OCI-LY1 (cell line): Measurements from ENCODE around the gene MCTP2.

Experiments used
- H2AFZ ChIP-seq: fragments of 200-600 bp; sonication (generic), shearing (Covaris generic); 2 replicates; pipeline ENCODE4 v1.6.0; 2014; ENCODE audit warnings: antibody characterized with exemption, mild to moderate bottlenecking, low read length
- H3F3A ChIP-seq: fragments of 200-600 bp; sonication (generic), shearing (Covaris generic); 2 replicates; pipeline ENCODE4 v1.6.0; 2014; ENCODE audit warnings: mild to moderate bottlenecking, antibody characterized with exemption, low read length, moderate library complexity; ENCODE audit not compliant: insufficient read depth
- H3K27ac ChIP-seq: fragments of 200-600 bp; sonication (generic); 2 replicates; pipeline ENCODE4 v1.5.1; 2014; ENCODE audit warnings: low read length, mixed run types, mild to moderate bottlenecking, low read depth; ENCODE audit not compliant: poor library complexity, severe bottlenecking
- H3K27me3 ChIP-seq: fragments of 200-600 bp; sonication (generic); 2 replicates; pipeline ENCODE4 v1.6.0; 2014; ENCODE audit warnings: antibody characterized with exemption, mild to moderate bottlenecking, low read length, moderate library complexity; ENCODE audit not compliant: insufficient read depth
- H3K36me3 ChIP-seq: fragments of 200-600 bp; sonication (generic); 2 replicates; pipeline ENCODE4 v1.6.1; 2014; ENCODE audit warnings: mild to moderate bottlenecking, antibody characterized with exemption, low read length, moderate library complexity, mixed read lengths; ENCODE audit not compliant: insufficient read depth
- H3K4me1 ChIP-seq: fragments of 200-600 bp; sonication (generic); 2 replicates; pipeline ENCODE4 v1.5.1; 2014; ENCODE audit warnings: mild to moderate bottlenecking, low read length, moderate library complexity; ENCODE audit not compliant: insufficient read depth, severe bottlenecking
- H3K4me2 ChIP-seq: fragments of 200-600 bp; sonication (generic), shearing (Covaris generic); 2 replicates; pipeline ENCODE4 v1.6.1; 2014; ENCODE audit warnings: low read length
- H3K4me3 ChIP-seq: fragments of 200-600 bp; sonication (generic); 2 replicates; pipeline ENCODE4 v1.5.1; 2014; ENCODE audit warnings: low read length, low read depth, mild to moderate bottlenecking, mixed read lengths; ENCODE audit not compliant: poor library complexity, severe bottlenecking
- H3K79me2 ChIP-seq: fragments of 200-600 bp; shearing (Covaris generic); 2 replicates; pipeline ENCODE4 v1.6.1; 2016; ENCODE audit warnings: mixed run types, low read length, mixed read lengths; ENCODE audit not compliant: insufficient read depth
- H3K9ac ChIP-seq: fragments of 200-600 bp; sonication (generic), shearing (Covaris generic); 2 replicates; pipeline ENCODE4 v1.6.1; 2014; ENCODE audit warnings: mild to moderate bottlenecking, low read length, mixed read lengths
- H3K9me2 ChIP-seq: fragments of 200-600 bp; sonication (generic), shearing (Covaris generic); 2 replicates; pipeline ENCODE4 v1.6.1; 2014; ENCODE audit warnings: low read depth, mild to moderate bottlenecking, low read length, mixed read lengths
- H3K9me3 ChIP-seq: fragments of 200-600 bp; shearing (Covaris generic); 2 replicates; pipeline ENCODE4 v1.6.1; 2014; ENCODE audit warnings: low read length, mixed read lengths
- H4K20me1 ChIP-seq: fragments of 200-600 bp; sonication (generic), shearing (Covaris generic); 2 replicates; pipeline ENCODE4 v1.6.0; 2016; ENCODE audit warnings: mild to moderate bottlenecking, low read length; ENCODE audit not compliant: insufficient read depth
- CTCF ChIP-seq: fragments of 200-600 bp; sonication (generic), shearing (Covaris generic); IDR thresholded peaks from 2 replicates; pipeline ENCODE4 v1.5.1; 2017; ENCODE audit warnings: mild to moderate bottlenecking, antibody characterized with exemption, low read length, moderate library complexity, mixed read lengths
- EZH2 ChIP-seq: fragments of 200-600 bp; sonication (generic), shearing (Covaris generic); IDR thresholded peaks from 2 replicates; pipeline ENCODE4 v1.8.0; 2017; ENCODE audit warnings: borderline replicate concordance, mixed run types, mild to moderate bottlenecking, antibody characterized with exemption, low read length, moderate library complexity, mixed read lengths

MCTP2 gene

GRCh38 chr15:94381384-94381783, 150.0 kb downstream of the MCTP2 start:
- Histone ChIP-seq H2AFZ (no peak overlapping the region), H3K4me1 (peaks cover 7% of the 10 kb centered on the region), H3F3A (no peaks in the 10 kb centered on the region), H3K27me3 (no peaks in the 10 kb centered on the region), H3K9me2 (no peaks in the 10 kb centered on the region), H3K36me3 (peaks cover 60% of the 10 kb centered on the region), H3K9ac (no peak overlapping the region), H4K20me1 (no peaks in the 10 kb centered on the region), H3K4me3 (no peak overlapping the region), H3K27ac (no peak overlapping the region), H3K9me3 (no peaks in the 10 kb centered on the region), H3K79me2 (no peaks in the 10 kb centered on the region), H3K4me2 (no peak overlapping the region)
- TF ChIP-seq EZH2 = no peak
- TF ChIP-seq CTCF = no peak

GRCh38 chr15:94383041-94383440, 151.7 kb downstream of the MCTP2 start:
- no peaks in the 10 kb centered on the region for H3K9me3 ChIP-seq
- H3F3A ChIP-seq = no peaks in the 10 kb centered on the region
- H3K4me1 ChIP-seq = peaks cover 19% of the 10 kb centered on the region
- H3K9me2 ChIP-seq = no peaks in the 10 kb centered on the region
- H3K4me2 ChIP-seq = no peak overlapping the region
- no peak overlapping the region for H3K27ac ChIP-seq
- no peak for TF ChIP-seq EZH2
- no peak for TF ChIP-seq CTCF
- H3K9ac ChIP-seq = no peak overlapping the region
- no peaks in the 10 kb centered on the region for H3K27me3 ChIP-seq
- no peak overlapping the region for H3K4me3 ChIP-seq
- no peaks in the 10 kb centered on the region for H3K79me2 ChIP-seq
- no peaks in the 10 kb centered on the region for H4K20me1 ChIP-seq
- peaks cover 61% of the 10 kb centered on the region for H3K36me3 ChIP-seq
- no peak overlapping the region for H2AFZ ChIP-seq

DNA sequence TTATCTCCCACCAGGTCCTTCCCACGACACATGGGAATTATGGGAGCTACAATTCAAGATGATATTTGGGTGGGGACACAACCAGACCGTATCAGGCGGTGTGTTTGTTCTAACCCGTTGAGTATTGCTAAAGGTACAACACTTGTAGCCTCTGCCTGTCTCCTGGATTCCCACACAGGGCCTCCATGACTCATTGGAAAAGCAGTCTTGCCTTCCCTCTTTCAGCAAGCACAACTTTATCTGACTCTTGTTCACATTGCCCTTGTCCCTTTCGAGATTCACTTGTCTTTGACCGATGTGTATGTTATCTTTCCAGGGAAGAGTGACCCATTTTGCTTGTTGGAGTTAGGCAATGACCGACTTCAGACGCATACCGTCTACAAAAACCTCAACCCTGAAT, 152.3 kb downstream of the MCTP2 start:
- H3K4me3 ChIP-seq = no peak overlapping the region
- no peak overlapping the region for H3K27ac ChIP-seq
- H4K20me1 ChIP-seq = no peaks in the 10 kb centered on the region
- no peaks in the 10 kb centered on the region for H3F3A ChIP-seq
- H3K4me2 ChIP-seq = no peak overlapping the region
- peaks cover 59% of the 10 kb centered on the region for H3K36me3 ChIP-seq
- no peaks in the 10 kb centered on the region for H3K9me2 ChIP-seq
- no peak overlapping the region for H3K9ac ChIP-seq
- TF ChIP-seq EZH2 (no peak), CTCF (no peak)
- H3K9me3 ChIP-seq = no peaks in the 10 kb centered on the region
- H3K27me3 ChIP-seq = no peaks in the 10 kb centered on the region
- no peak overlapping the region for H2AFZ ChIP-seq
- no peaks in the 10 kb centered on the region for H3K79me2 ChIP-seq
- peaks cover 19% of the 10 kb centered on the region for H3K4me1 ChIP-seq
